H9 (cell line): ENCODE data around the gene ZNF474. TPM values are rescaled to one million over a fixed set of nuclear protein-coding genes. Genes with fewer than 3 reads are reported as not detected.

Experiments
- DNase-seq: peaks from one replicate; pipeline ENCODE4 v3.0.0-alpha.2; 2017
- H2AFZ ChIP-seq: one replicate; pipeline ENCODE4 v1.6.1; 2013; ENCODE audit warnings: mild to moderate bottlenecking, low read length, control low read depth, moderate library complexity
- H2AK5ac ChIP-seq: 2 replicates; pipeline ENCODE4 v1.6.1; 2013; ENCODE audit warnings: low read length, control low read depth, mixed read lengths; ENCODE audit not compliant: insufficient read length
- H2BK120ac ChIP-seq: one replicate; pipeline ENCODE4 v1.6.1; 2013; ENCODE audit warnings: low read depth, mild to moderate bottlenecking, low read length, control low read depth, inconsistent platforms; ENCODE audit not compliant: poor library complexity, severe bottlenecking
- H2BK12ac ChIP-seq: 2 replicates; pipeline ENCODE4 v1.6.1; 2013; ENCODE audit warnings: low read length, control low read depth, mixed read lengths, low read depth; ENCODE audit not compliant: insufficient read length
- H2BK15ac ChIP-seq: 2 replicates; pipeline ENCODE4 v1.6.1; 2013; ENCODE audit warnings: low read depth, low read length, control low read depth
- H2BK20ac ChIP-seq: one replicate; pipeline ENCODE4 v1.6.1; 2013; ENCODE audit warnings: low read depth, mild to moderate bottlenecking, low read length, control low read depth, inconsistent platforms; ENCODE audit not compliant: poor library complexity, severe bottlenecking
- H2BK5ac ChIP-seq: 2 replicates; pipeline ENCODE4 v1.6.1; 2013; ENCODE audit warnings: low read length, control low read depth, mixed read lengths; ENCODE audit not compliant: insufficient read length
- H3K14ac ChIP-seq: 2 replicates; pipeline ENCODE4 v1.6.1; 2013; ENCODE audit warnings: low read length, control low read depth; ENCODE audit not compliant: insufficient read depth
- H3K18ac ChIP-seq: 2 replicates; pipeline ENCODE4 v1.6.1; 2013; ENCODE audit warnings: low read depth, mild to moderate bottlenecking, mixed read lengths, low read length, control low read depth; ENCODE audit not compliant: insufficient read length
- H3K23ac ChIP-seq: 2 replicates; pipeline ENCODE4 v1.6.1; 2013; ENCODE audit warnings: low read length, control low read depth, mixed read lengths, low read depth; ENCODE audit not compliant: insufficient read length
- H3K23me2 ChIP-seq: 2 replicates; pipeline ENCODE4 v1.6.1; 2013; ENCODE audit warnings: low read depth, mild to moderate bottlenecking, mixed read lengths, low read length, control low read depth; ENCODE audit not compliant: insufficient read length, poor library complexity, severe bottlenecking
- H3K27ac ChIP-seq: 2 replicates; pipeline ENCODE4 v1.5.1; 2013; ENCODE audit warnings: low read length, control low read depth, mixed read lengths, low read depth; ENCODE audit not compliant: insufficient read length
- H3K27me3 ChIP-seq: 2 replicates; pipeline ENCODE4 v1.6.1; 2013; ENCODE audit warnings: low read length, control low read depth, inconsistent platforms; ENCODE audit not compliant: insufficient read depth
- H3K4ac ChIP-seq: 2 replicates; pipeline ENCODE4 v1.6.1; 2013; ENCODE audit warnings: low read depth, mild to moderate bottlenecking, control low read depth, inconsistent platforms, low read length, moderate library complexity
- H3K4me1 ChIP-seq: 2 replicates; pipeline ENCODE4 v1.6.1; 2013; ENCODE audit warnings: low read length, control low read depth, inconsistent platforms; ENCODE audit not compliant: insufficient read depth
- H3K4me2 ChIP-seq: 2 replicates; pipeline ENCODE4 v1.6.1; 2013; ENCODE audit warnings: low read length, control low read depth, mixed read lengths; ENCODE audit not compliant: insufficient read length, insufficient read depth
- H3K56ac ChIP-seq: 2 replicates; pipeline ENCODE4 v1.6.1; 2013; ENCODE audit warnings: low read depth, mild to moderate bottlenecking, mixed read lengths, low read length, control low read depth; ENCODE audit not compliant: insufficient read length
- H3K79me1 ChIP-seq: 2 replicates; pipeline ENCODE4 v1.6.1; 2013; ENCODE audit warnings: low read depth, mild to moderate bottlenecking, moderate library complexity, low read length, control low read depth, inconsistent platforms; ENCODE audit not compliant: insufficient read depth, poor library complexity, severe bottlenecking
- H3K79me2 ChIP-seq: 2 replicates; pipeline ENCODE4 v1.6.1; 2013; ENCODE audit warnings: low read length, control low read depth, inconsistent platforms; ENCODE audit not compliant: insufficient read depth
- H3K9ac ChIP-seq: 2 replicates; pipeline ENCODE4 v1.6.1; 2013; ENCODE audit warnings: low read length, control low read depth, mixed read lengths; ENCODE audit not compliant: insufficient read length; ENCODE audit errors: extremely low read depth
- H3K9me3 ChIP-seq: one replicate; pipeline ENCODE4 v1.6.1; 2013; ENCODE audit warnings: low read depth, low read length, inconsistent platforms; ENCODE audit not compliant: control insufficient read depth
- H3T11ph ChIP-seq: one replicate; pipeline ENCODE4 v1.6.1; 2013; ENCODE audit warnings: mild to moderate bottlenecking, low read length, control low read depth, inconsistent platforms
- H4K20me1 ChIP-seq: one replicate; pipeline ENCODE4 v1.6.1; 2013; ENCODE audit not compliant: control insufficient read depth, insufficient read length, insufficient read depth
- H4K5ac ChIP-seq: 2 replicates; pipeline ENCODE4 v1.6.1; 2013; ENCODE audit warnings: low read depth, mild to moderate bottlenecking, mixed read lengths, low read length, control low read depth; ENCODE audit not compliant: insufficient read length
- H4K8ac ChIP-seq: replicated peaks from 2 replicates; pipeline ENCODE4 v1.6.1; 2013; ENCODE audit warnings: low read length, control low read depth, mixed read lengths, low read depth; ENCODE audit not compliant: insufficient read length
- H4K91ac ChIP-seq: 2 replicates; pipeline ENCODE4 v1.6.1; 2013; ENCODE audit warnings: low read depth, mild to moderate bottlenecking, moderate library complexity, mixed read lengths, low read length, control low read depth; ENCODE audit not compliant: insufficient read length
- H3K27ac Mint-ChIP-seq, 3 experiments: 2 replicates in 2 of 3; 3 replicates in 1 of 3; pipeline ENCODE4 v1.8.0; 2020 to 2021; ENCODE audit warnings: mixed read lengths in 3 of 3, mild to moderate bottlenecking in 1 of 3, moderate library complexity in 1 of 3
- H3K27me3 Mint-ChIP-seq: 2 replicates; pipeline ENCODE4 v1.8.0; 2021; ENCODE audit warnings: low read depth, mild to moderate bottlenecking, moderate library complexity, mixed read lengths
- H3K36me3 Mint-ChIP-seq, 3 experiments: 2 replicates in 2 of 3; 3 replicates in 1 of 3; pipeline ENCODE4 v1.8.0; 2020 to 2021; ENCODE audit warnings: low read depth in 3 of 3, mixed read lengths in 3 of 3; ENCODE audit not compliant: insufficient read depth in 1 of 3
- H3K4me1 Mint-ChIP-seq, 2 experiments: 2 replicates each; pipeline ENCODE4 v1.8.0; 2020; ENCODE audit warnings: mixed read lengths in 2 of 2
- H3K4me3 Mint-ChIP-seq, 2 experiments: 2 replicates in 1 of 2; 3 replicates in 1 of 2; pipeline ENCODE4 v1.8.0; 2020 to 2021; ENCODE audit warnings: mild to moderate bottlenecking in 2 of 2, mixed read lengths in 2 of 2, moderate library complexity in 1 of 2
- H3K9me3 Mint-ChIP-seq, 2 experiments: 2 replicates in 1 of 2; 3 replicates in 1 of 2; pipeline ENCODE4 v1.8.0; 2020; ENCODE audit warnings: mild to moderate bottlenecking in 2 of 2, mixed read lengths in 2 of 2, moderate library complexity in 1 of 2
- CTCF ChIP-seq: fragments of 200-600 bp; sonication (generic); conservative IDR thresholded peaks from 3 replicates; pipeline ENCODE4 v1.8.0; 2021; ENCODE audit warnings: antibody characterized with exemption, mild to moderate bottlenecking
- WGBS: extraction: QIAGEN DNeasy Blood & Tissue Kit; methylation state at CpG from one replicate; pipeline ENCODE4 v1.1.7; 2013; ENCODE audit warnings: missing lambda C conversion rate, low lambda C conversion rate, mixed read lengths; ENCODE audit not compliant: insufficient read length; ENCODE audit errors: extremely low coverage; 5-methylcytosine and 5-hydroxymethylcytosine counted together
- total RNA-seq: library from RNA; stranded (reverse); gene quantifications from 2 replicates; pipeline ENCODE4 v1.2.1, GENCODE V29; 2021

Gene ZNF474
- total RNA-seq, 1 experiment from 2014 or later, result not detected

- Histone ChIP-seq H2BK5ac (no peak overlapping the region), H3K9me3 (no peaks in the 10 kb centered on the region), H3K27me3 (no peaks in the 10 kb centered on the region), H3K79me1 (no peaks in the 10 kb centered on the region), H4K5ac (no peak overlapping the region), H3K27ac (no peak overlapping the region), H2BK20ac (peak overlapping the region; percentile 26), H3K56ac (no peak overlapping the region), H3K14ac (no peak overlapping the region), H4K91ac (no peak overlapping the region), H3T11ph (no peak overlapping the region), H2BK12ac (no peak overlapping the region), H3K9ac (no peak overlapping the region), H3K18ac (no peak overlapping the region), H2AFZ (no peak overlapping the region), H3K23me2 (no peaks in the 10 kb centered on the region), H4K8ac (no peak overlapping the region), H3K79me2 (no peaks in the 10 kb centered on the region), H3K4ac (no peak overlapping the region), H3K4me2 (no peak overlapping the region), H2AK5ac (no peak overlapping the region), H2BK120ac (no peak overlapping the region), H4K20me1 (no peaks in the 10 kb centered on the region), H2BK15ac (no peak overlapping the region), H3K4me1 (no peaks in the 10 kb centered on the region), H3K23ac (no peak overlapping the region)
- no peaks in the 10 kb centered on the region for H3K4me1 Mint-ChIP-seq
- no peak for DNase-seq
- no peak overlapping the region for H3K4me3 Mint-ChIP-seq
- TF ChIP-seq CTCF, result no peak
- H3K27me3 Mint-ChIP-seq, result no peaks in the 10 kb centered on the region
- no peaks in the 10 kb centered on the region for H3K9me3 Mint-ChIP-seq
- no CpG with 5 or more reads among the region's 10 CpGs for WGBS
- no peak overlapping the region; a peak in 1 of 7 replicates for H3K27ac Mint-ChIP-seq
- H3K36me3 Mint-ChIP-seq, result no peaks in the 10 kb centered on the region; a peak in 1 of 7 replicates
Measured at GRCh38 chr5:122152266-122152900, 23.0 kb downstream of the ZNF474 start.
